IPS-20b (cell line): ENCODE measurements around the gene CNNM3.

Experiments used
- H3K27ac ChIP-seq: one replicate; pipeline ENCODE4 v1.5.1; 2013; ENCODE audit warnings: low read length
- H3K27me3 ChIP-seq: 2 replicates; pipeline ENCODE4 v1.6.1; 2013; ENCODE audit warnings: mild to moderate bottlenecking, low read length, inconsistent platforms; ENCODE audit not compliant: insufficient read depth
- H3K36me3 ChIP-seq: 2 replicates; pipeline ENCODE4 v1.6.1; 2013; ENCODE audit warnings: low read depth, mild to moderate bottlenecking, inconsistent platforms, low read length, moderate library complexity; ENCODE audit not compliant: insufficient read depth
- H3K4me1 ChIP-seq: 2 replicates; pipeline ENCODE4 v1.6.1; 2013; ENCODE audit warnings: mild to moderate bottlenecking, control low read depth, inconsistent platforms, low read length, moderate library complexity; ENCODE audit not compliant: insufficient read depth
- H3K4me3 ChIP-seq: 2 replicates; pipeline ENCODE4 v1.5.1; 2013; ENCODE audit warnings: mild to moderate bottlenecking, low read length, inconsistent platforms
- H3K9ac ChIP-seq: 2 replicates; pipeline ENCODE4 v1.6.1; 2013; ENCODE audit warnings: low read depth, mild to moderate bottlenecking, inconsistent platforms, low read length, moderate library complexity
- H3K9me3 ChIP-seq: 2 replicates; pipeline ENCODE4 v1.6.1; 2013; ENCODE audit warnings: mild to moderate bottlenecking, low read depth, low read length, inconsistent platforms; ENCODE audit not compliant: insufficient read depth

Gene CNNM3

GRCh38 chr2:96816127-96816835 is at the start of gene CNNM3:
CNNM3 (plus strand) TSS chr2:96816268; CDS start chr2:96816278, 10 bp downstream.
- H3K4me3 ChIP-seq: peak within 1 kb of the TSS; percentile 94
- H3K4me1 ChIP-seq: peaks cover 21% of the 10 kb centered on the region; the same call in 1 of the 2 replicates
- peak within 1 kb of the TSS; percentile 80; the same call in 1 of the 2 replicates for H3K9ac ChIP-seq
- H3K9me3 ChIP-seq: no peaks in the 10 kb centered on the region
- H3K36me3 ChIP-seq: peaks cover 13% of the 10 kb centered on the region; the same call in 1 of the 2 replicates
- no peak within 1 kb of the TSS for H3K27ac ChIP-seq
- peaks cover 10% of the 10 kb centered on the region for H3K27me3 ChIP-seq

GRCh38 chr2:96767135-96767871 is 48.8 kb upstream of the CNNM3 start:
- no peaks in the 10 kb centered on the region for H3K27me3 ChIP-seq
- H3K27ac ChIP-seq: no peak overlapping the region
- H3K36me3 ChIP-seq: no peaks in the 10 kb centered on the region
- no peak overlapping the region for H3K9ac ChIP-seq
- H3K4me1 ChIP-seq: peaks cover 19% of the 10 kb centered on the region; the same call in 1 of the 2 replicates
- H3K4me3 ChIP-seq: no peak overlapping the region
- no peaks in the 10 kb centered on the region for H3K9me3 ChIP-seq

GRCh38 chr2:96768083-96768561 is 47.9 kb upstream of the CNNM3 start:
- H3K4me3 ChIP-seq: no peak overlapping the region
- H3K4me1 ChIP-seq: peaks cover 11% of the 10 kb centered on the region; the same call in 1 of the 2 replicates
- no peaks in the 10 kb centered on the region for H3K9me3 ChIP-seq
- no peaks in the 10 kb centered on the region for H3K27me3 ChIP-seq
- no peak overlapping the region for H3K27ac ChIP-seq
- no peak overlapping the region; the same call in 1 of the 2 replicates for H3K9ac ChIP-seq
- H3K36me3 ChIP-seq: no peaks in the 10 kb centered on the region

GRCh38 chr2:96769814-96770213 is 46.3 kb upstream of the CNNM3 start:
- Histone ChIP-seq H3K4me3 (no peak overlapping the region), H3K27ac (no peak overlapping the region), H3K9ac (no peak overlapping the region), H3K27me3 (no peaks in the 10 kb centered on the region), H3K9me3 (no peaks in the 10 kb centered on the region), H3K36me3 (no peaks in the 10 kb centered on the region), H3K4me1 (no peaks in the 10 kb centered on the region)

DNA sequence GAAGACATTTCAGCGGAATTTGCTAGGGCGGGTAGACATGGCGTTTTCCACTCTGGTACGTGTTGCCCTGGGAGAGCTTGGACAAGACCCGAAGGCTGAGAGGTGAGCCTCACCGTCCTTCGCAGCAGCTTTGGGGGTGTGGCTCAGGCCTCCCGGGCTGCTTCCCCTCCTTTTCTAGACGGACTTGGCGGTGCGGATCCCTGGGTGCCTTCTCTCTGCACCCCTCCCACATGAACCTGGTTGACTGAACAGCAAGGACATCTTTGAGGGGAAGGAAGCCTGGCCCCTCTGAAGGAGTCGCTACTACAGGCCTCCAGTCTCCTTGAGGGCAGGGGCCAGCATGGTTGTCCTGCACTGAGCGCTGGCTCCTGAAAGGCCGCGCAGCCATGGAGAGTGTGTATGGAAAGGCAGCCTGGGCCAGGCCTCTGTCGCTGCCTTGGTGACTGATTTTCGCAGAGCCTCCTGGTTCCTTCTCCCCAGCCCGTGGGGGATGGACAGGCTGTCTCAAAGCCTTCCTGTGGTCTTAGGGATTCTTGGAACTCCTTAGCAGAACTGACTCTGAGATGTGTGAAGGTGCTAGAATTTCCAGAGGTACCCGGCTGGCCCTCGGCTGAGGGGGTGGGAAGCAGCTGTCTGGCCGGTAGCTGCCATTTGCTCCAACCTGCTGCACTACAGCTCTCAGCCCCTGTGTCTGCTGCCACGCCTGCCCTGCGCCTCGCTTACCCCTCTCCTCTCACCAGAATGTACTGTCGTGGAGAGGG is 45.4 kb upstream of the CNNM3 start:
- no peak overlapping the region for H3K4me3 ChIP-seq
- H3K9me3 ChIP-seq: no peaks in the 10 kb centered on the region
- H3K4me1 ChIP-seq: no peaks in the 10 kb centered on the region
- no peaks in the 10 kb centered on the region for H3K36me3 ChIP-seq
- no peak overlapping the region for H3K27ac ChIP-seq
- H3K27me3 ChIP-seq: no peaks in the 10 kb centered on the region
- H3K9ac ChIP-seq: no peak overlapping the region

- H3K27ac ChIP-seq: no peak overlapping the region
- no peaks in the 10 kb centered on the region for H3K9me3 ChIP-seq
- H3K4me3 ChIP-seq: no peak overlapping the region
- H3K4me1 ChIP-seq: no peaks in the 10 kb centered on the region
- no peaks in the 10 kb centered on the region for H3K36me3 ChIP-seq
- H3K27me3 ChIP-seq: no peaks in the 10 kb centered on the region
- H3K9ac ChIP-seq: no peak overlapping the region
Measured at GRCh38 chr2:96771796-96772618, 44.1 kb upstream of the CNNM3 start.

GRCh38 chr2:96772903-96773671 is 43.0 kb upstream of the CNNM3 start:
- Histone ChIP-seq H3K9ac (no peak overlapping the region), H3K4me1 (no peaks in the 10 kb centered on the region), H3K36me3 (no peaks in the 10 kb centered on the region), H3K27me3 (no peaks in the 10 kb centered on the region), H3K27ac (no peak overlapping the region), H3K4me3 (no peak overlapping the region), H3K9me3 (no peaks in the 10 kb centered on the region)

GRCh38 chr2:96773922-96774321 is 42.1 kb upstream of the CNNM3 start:
- Histone ChIP-seq H3K36me3 (no peaks in the 10 kb centered on the region), H3K9me3 (no peaks in the 10 kb centered on the region), H3K4me3 (no peak overlapping the region), H3K27ac (no peak overlapping the region), H3K9ac (no peak overlapping the region), H3K27me3 (no peaks in the 10 kb centered on the region), H3K4me1 (no peaks in the 10 kb centered on the region)

GRCh38 chr2:96775160-96775559 is 40.9 kb upstream of the CNNM3 start:
- Histone ChIP-seq H3K4me3 (no peak overlapping the region), H3K4me1 (no peaks in the 10 kb centered on the region), H3K36me3 (no peaks in the 10 kb centered on the region), H3K27ac (no peak overlapping the region), H3K9ac (no peak overlapping the region), H3K9me3 (no peaks in the 10 kb centered on the region), H3K27me3 (no peaks in the 10 kb centered on the region)

DNA sequence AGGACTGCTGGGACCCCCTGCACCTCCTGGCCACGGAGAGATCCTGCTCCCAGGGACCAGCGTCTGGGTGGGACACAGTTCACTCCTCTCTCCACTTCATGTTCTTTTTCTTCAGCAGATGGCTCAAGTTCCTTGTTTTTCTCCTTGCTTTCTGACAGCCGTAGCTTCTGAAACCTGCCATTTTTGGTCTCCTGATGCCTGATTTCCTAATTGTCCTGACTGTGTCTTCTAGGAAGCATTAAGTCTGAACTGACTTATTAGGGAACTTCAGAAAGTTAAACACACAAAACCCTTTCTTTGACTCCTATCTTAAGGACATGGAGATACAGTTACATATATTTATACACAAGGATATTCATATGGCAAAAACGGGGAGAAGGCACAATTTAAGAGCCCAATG is 32.7 kb upstream of the CNNM3 start:
- Histone ChIP-seq H3K4me3 (no peak overlapping the region), H3K27ac (no peak overlapping the region), H3K9ac (no peak overlapping the region)

More for the DNA sequence above, 32.7 kb upstream of the CNNM3 start:
- H3K36me3 ChIP-seq: no peaks in the 10 kb centered on the region
- no peaks in the 10 kb centered on the region for H3K9me3 ChIP-seq
- H3K4me1 ChIP-seq: no peaks in the 10 kb centered on the region
- H3K27me3 ChIP-seq: no peaks in the 10 kb centered on the region
